Measurements from ENCODE around the gene MMP20.

The MMP20 gene

DNA sequence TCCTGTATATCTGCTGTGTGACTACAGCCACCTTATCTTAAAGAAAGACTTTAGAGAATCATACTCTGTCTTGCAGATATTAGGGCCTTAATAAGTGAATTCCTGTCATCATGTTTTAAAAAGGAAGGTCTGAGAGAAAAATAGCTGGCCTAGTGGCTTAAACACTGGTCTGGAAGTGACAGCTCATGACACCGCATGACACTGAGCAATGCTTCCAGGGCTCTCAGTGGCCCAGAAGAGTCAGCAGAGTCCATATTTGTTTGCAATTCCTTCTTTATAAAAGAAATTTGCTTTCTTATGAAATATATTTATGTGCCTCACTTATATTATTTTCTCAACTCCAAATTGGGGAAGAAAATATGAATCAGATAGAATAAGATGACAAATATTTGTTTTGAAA, 33.0 kb downstream of the MMP20 start:
- DNase-seq (ENCODE audit: low read depth, low spot score): no peak

DNA sequence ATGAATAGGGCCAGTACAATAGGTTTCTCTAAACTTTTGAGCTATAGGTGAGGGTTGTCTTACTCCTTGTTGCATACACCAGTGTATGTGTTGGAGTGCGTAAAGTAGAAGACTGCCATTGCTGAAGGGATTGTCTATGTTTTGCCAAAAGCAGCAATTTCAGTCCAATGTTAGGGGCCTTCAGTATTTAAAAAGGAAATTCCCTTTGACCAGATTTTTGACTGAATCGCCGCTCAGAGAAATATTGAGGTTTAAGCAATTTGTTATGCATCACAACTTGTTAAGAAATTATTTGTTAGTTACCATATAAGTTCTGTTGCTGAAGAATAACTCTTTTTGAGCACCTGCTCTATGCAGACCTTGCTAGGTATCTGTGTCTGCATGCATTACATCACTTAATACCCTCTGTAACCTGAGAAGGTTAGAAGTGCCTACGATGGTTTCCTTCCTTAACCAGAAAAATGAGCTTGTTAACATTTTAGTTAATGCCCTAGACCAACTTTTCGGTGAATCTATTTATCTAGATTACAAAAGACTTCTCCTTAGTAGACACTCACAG, 33.9 kb downstream of the MMP20 start:
- DNase-seq (ENCODE audit: low read depth, low spot score): no peak

DNA sequence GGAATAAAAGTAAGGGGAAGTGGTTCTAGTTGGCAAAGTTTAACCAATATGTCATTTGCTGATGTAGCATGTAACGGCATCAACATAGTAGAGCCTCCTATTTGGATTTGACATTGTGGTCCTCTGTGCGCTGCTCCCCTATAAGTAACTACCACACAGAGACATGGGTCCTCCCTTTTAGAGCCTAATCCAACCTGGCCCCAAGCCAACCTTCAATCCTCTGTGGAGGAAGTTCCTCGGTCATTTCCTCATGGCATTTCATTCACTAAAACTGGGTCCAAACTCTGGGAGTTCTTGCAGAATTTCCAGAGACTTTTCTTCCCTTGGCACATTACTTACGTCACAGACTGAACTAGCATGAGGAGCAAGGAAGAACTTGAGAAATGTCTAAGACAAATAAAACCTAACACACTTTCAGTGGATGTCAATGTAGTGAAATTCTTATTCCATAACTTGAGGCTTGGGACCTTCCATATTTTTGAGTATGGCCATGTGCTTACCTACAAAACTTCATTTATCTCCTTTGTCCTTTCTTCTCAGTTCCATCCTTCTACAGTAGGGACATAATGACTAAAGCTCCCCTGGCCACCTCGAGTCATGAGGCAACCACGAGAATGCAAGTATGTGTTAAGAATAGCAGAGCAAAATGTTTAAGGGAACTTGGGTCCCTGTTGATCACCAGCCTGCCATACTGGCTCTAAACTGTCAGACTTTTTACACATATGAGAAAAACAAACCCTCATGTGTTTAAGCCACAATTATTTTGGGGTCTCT, 34.7 kb downstream of the MMP20 start:
- DNase-seq (ENCODE audit: low read depth, low spot score): no peak

DNA sequence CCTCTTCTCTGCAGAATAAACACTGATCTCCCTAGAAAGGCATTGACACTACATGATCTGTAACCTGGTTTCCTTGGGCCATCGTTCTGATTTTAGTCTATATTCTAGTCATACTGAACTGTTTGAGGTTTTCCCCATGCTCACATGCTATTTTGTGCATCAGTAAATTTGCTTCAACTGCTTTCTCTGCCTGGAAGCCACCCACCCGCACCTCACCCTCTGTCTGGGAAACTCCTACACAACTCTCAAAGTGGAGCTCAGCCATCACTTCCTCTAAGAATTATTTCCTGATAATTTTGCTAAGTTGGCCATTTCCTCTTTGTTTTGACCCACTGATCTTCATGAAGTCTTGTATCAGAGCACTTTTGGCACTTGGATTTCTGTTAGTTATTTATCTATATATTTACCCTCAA, 36.1 kb downstream of the MMP20 start:
- no peak for DNase-seq (ENCODE audit: low read depth, low spot score)

DNA sequence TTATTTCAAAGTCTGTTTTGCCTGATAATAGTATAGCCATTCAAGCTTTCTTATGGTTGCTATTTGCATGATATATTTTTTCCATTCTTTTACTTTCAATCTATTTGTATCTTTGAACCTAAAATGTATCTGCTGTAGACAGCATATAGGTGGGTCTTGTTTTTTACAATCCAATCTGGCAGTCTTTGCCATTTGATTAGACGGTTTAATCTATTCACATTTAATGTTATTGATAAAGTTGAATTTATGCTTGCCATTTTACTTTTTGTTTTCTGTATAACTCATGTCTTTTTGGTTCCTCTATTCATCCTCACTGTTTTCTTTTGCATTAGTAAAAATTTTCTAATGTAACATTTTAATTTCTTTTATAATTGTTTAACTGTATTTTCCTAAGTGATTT, 37.4 kb downstream of the MMP20 start:
- DNase-seq (ENCODE audit: low read depth, low spot score): no peak

DNA sequence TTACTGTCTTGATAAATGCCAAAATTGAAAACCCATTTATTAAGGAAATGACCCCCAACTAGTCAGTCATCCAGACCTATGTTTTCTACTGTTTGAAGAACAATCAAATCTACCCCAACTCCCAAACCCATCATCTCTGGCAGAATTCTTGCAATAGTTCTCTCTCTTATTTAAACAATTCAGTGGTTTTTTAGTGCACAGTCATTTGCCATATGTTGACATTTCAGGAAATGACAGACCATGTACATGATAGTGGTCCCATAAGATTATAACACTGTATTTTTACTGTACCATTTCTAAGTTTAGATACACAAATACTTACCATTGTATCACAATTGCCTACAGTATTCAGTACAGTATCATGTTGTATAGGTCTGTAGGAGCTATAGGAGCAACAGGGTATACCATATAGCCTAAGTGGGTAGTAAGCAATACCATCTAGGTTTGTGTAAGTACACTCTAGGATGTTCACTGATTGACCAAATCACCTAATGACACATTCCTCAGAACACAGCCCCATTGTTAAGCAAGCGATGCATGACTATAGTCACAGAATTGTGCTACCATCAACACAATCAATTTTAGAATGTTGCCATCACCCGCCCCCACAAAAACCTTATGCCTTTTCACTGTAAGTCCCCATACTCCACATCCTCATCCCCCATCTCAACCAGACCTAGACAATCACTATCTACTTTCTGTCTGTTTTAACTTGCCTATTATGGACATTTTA, 41.8 kb downstream of the MMP20 start:
- no peak for DNase-seq (ENCODE audit: low read depth, low spot score)

DNA sequence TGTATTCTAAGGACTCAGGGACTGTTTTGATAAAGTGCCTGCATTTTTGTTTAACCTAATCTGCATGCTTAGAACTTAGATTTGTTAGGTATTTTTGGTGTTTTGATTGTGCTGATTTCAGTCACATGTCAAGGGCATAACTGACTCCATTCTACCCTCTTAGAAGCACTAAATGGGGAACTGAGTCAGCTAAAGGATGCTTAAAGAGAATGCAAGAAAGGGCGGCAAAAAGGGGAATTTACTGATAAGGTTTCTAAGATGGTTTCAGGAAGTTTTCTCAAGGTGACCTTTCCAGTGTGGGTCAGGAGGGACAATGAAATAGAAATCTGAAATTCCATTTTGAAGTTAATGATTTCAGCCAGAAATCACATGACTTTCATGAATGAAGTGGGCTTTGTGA, 43.0 kb downstream of the MMP20 start:
- DNase-seq (ENCODE audit: low read depth, low spot score): no peak

DNA sequence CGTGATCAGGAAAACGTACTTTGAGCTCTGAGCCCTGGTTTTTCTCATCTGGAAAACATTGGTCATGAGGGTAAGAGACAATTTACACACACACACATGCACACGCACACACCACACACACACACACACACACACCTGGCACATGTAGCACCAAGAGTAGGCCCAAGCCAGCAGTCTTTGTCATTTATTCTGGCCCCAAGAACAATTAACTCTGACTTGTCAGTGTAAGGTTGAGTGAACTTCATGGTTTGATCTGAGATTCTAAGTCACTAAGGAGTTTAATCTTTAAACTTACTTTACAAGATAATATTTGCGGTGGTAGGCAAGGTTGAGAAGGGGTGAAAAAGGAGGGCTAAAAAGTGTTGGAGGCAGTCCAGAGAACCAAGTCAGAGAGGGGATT, 44.1 kb downstream of the MMP20 start:
- DNase-seq (ENCODE audit: low read depth, low spot score): no peak

DNA sequence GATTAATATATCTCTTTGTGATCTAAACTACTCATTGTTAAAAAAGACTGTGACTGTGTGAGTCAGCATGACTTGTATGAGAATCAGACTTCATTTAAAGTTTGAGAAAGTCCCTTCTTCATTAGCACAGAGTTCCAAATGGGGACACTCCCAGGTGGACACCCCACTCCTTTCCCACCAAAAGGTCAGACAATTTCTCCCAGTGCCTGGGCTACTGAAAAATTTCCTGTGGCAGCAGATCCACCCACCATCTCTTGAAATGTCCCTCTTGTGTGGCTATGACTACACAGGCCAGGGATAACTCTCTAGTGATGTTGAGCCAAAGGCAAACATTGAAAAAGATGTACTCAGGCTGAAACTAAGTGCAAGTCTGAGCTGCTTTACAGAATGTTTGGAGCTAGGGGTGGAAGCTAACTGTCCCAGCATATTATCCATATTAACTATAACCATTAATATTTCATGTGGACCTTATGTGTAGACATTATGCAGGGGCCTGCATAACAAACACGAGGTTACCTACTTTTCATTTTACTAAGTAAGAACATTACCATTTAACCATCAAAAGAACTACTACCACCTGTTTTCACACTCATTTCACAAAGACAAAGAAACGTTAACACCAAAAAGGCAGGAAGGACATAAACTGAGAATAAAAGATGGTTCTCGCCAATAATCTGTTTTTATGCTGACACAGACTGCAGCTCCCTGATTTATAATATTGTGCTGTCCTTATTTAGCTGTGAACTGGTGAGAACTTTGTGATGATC, 44.8 kb downstream of the MMP20 start:
- no peak for DNase-seq (ENCODE audit: low read depth, low spot score)

DNA sequence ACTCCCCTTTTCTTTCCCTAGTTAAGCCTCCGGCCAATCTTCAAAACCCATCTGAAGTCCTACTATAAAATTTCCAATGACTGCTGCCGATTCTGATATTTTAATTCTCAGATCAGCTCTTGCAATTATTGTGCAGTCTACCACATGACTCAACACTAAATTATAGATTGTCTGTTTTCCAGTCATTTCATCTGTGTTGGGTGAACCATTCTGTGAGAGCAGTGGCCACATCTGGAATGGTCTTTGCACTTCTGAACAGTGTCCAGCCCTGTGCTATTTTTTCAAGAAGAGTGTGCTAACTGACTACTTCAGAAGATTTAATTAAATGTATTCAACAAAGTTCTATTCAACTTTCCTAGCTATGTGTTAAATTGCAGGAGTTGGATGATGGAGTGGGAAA, 47.4 kb downstream of the MMP20 start:
- DNase-seq (ENCODE audit: low read depth, low spot score): no peak

DNA sequence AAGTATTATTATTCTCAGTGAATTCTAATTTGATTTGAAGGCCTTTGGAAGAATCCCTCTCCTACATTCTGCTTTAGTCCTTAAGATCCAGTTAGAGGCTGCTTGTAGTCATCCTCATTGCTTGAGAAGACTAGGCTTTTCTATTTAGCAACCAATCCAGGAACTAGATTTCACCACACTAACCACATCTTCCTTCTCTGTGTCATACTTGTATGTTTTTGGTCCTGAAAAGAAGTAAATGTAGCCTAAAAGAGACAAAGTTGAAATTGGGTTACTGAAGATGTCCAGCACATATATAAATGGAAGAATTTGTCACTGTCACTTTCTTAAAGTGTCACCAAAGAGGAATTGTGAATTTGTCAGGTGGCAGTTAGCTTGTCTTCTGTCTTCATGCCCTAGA, 48.0 kb downstream of the MMP20 start:
- no peak for DNase-seq (ENCODE audit: low read depth, low spot score)

DNA sequence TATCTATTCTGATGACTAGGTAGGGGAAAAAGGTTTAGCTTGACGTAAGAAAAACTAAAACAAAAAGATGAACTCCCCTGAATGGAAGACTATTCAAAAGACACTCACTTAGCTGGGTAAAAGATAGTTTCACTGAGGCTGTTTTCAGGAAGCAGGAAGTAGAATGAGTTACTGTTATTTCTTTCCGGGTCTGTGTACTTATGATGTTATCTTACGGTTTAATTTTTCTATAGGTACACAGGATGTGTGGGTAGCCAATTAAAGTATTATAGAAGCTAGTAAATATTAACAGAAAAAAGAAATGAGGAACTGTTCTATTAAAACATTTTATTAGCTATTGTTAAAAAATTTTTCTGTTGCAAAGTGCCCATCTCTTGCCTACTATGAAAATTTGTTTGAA, 48.8 kb downstream of the MMP20 start:
- DNase-seq (ENCODE audit: low read depth, low spot score): no peak

DNA sequence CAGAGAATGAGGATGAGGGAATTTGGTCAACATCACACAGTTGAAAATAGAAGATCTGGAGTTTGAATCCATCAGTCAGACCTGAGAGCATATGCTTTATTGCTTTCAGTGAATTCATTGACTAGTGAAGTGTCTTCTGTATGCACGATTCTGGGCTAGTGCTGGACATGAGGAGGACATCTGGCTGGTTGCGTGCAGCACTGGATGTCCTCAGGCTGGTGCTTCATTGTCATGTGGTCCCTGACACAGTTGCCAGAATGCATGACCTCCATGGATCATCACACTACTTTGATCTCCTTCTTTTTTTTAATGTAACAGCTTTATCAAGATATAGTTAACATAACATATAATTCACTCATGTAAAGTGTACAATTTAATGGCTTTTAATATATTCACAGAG, 50.1 kb downstream of the MMP20 start:
- DNase-seq (ENCODE audit: low read depth, low spot score): no peak

DNA sequence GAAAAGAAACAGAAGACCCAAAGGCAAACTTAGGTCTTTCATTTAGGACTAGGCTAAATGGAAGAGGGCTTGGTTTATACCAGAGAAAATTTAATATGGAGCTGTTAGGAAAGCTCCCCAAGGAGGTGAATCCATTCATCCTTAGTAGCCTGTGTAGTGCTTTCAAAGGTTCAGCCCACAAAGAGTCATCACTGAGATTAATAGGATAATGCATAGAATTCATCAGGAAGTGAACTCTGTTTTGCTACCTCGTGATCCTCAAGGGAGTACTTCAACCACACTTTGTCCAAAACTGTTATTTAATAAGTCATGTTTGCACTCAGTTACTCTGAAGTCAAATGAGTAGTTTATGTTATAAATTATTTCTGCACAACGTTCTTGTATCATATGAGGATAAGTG, 51.3 kb downstream of the MMP20 start:
- no peak for DNase-seq (ENCODE audit: low read depth, low spot score)

DNA sequence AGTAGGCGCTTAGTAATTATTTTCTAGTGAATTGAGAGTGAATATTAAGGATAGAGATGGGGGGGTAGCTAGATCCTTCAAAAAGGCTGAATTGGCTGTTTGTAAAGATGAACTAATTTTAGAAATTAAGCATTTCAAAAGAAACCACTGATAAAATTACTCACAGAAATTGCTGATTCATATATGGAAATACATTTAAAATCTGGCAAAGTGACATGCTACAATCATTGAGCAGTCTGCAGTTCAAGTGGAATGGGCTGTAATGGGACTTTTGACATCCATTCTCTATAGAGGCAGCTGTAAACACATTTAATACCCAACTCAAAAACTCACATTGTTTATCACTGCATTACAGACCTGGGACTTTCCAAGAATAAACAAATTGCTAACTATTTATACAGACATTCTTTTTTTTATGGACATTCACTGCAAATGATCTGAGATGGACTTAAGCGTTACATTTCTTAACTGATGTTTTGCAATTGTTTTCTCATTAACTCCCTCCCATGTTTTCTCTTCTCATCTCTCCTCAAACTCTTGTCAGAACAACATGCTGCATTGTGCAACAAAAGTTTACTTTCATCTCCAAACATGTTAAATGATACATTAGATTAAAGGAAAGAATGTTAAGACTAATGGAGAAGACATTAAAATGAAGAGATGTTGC, 52.4 kb downstream of the MMP20 start:
- DNase-seq (ENCODE audit: low read depth, low spot score): no peak

DNA sequence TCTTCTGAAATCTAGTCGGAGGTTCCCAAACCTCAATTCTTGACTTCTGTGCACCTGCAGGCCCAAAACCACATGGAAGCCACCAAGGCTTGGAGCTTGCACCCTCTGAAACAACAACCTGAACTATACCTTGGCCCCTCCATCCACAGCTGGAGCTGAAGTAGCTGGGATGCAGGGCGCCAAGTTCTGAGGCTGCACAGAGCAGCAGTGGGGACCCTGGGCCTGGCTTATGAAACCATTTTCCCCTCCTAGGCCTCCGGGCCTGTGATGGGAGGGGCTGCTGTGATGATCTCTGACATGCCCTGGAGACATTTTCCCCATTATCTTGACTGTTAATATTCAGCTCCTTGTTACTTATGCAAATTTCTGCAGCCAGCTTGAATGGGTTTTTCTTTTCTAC, 56.3 kb downstream of the MMP20 start:
- no peak for DNase-seq (ENCODE audit: low read depth, low spot score)

DNA sequence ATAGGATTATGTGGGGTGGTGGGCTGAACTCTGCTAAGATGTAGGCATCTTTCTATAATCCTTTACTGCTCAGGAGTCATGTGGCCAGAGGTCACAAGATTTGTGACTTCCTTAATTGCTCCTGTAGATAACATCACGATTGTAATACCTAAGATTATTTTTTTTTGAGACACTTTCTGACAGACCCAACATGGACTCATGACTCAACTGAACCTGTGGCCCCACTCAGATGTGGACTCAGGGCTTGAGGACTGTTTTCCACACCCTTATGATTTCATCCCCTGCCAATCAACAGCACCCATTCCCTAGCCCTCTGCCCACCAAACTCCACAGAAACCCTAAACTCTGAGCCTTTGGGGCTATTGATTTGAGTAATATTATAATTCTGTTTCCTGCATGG, 59.0 kb downstream of the MMP20 start:
- DNase-seq (ENCODE audit: low read depth, low spot score): no peak

DNA sequence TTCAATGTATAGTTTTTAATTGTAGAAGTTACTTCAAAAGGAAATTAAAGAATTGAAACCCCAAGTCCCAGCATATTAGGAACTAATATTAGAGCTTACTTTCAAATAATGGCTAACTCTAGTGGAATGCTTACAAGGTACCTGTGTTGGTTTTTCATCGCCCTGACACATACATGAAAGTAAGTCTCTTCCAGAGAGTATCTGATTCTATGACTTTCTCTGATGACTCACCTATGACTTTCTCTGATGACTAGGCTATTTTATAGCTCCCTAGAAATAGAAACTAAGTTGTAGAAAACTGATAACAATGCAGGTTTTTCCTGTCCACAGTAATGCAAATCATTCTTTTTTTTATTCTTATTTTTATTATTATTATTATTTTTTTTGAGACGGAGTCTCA, 61.0 kb downstream of the MMP20 start:
- DNase-seq (ENCODE audit: low read depth, low spot score): no peak

DNA sequence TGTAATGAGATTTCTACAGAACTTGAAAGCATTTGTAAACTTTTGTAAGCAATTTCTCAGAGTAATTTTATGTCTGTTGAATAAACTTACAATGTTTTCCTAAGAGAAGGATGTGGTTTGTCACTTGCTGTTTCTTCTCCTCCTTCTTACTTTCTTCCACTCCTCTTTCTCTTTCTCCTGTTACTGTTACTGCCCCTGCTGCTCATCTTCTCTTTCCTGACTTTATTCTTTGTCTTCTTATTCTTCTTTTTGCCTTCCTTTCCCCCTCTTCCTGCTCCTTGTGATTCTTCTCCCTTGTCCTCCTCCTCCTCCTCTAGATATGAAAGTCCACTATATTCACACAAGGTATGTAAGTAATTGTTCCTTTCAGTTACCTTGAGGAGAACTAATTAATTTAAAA, 63.5 kb downstream of the MMP20 start:
- no peak for DNase-seq (ENCODE audit: low read depth, low spot score)

DNA sequence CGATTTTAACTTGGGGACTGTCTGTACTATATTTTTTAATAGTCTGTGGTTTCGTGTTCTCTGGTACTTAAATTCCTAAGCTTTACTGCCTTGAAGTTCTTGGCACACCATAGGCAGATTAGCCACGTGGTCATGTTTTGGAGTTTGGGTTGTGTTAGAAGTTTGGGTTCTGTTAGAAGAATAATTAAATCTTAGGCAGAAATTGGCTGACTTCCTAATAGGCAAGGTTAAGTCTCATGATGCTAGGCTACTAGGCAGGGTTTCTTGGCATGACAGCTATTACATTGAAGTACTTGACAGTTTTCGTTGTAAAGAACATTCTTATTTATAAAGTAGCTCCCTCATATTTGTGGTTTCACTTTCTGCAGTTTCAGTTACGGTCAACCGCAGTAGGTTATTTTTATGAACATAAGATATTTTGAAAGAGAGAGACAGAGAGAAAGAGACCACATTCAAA, 64.5 kb downstream of the MMP20 start:
- no peak for DNase-seq (ENCODE audit: low read depth, low spot score)

DNA sequence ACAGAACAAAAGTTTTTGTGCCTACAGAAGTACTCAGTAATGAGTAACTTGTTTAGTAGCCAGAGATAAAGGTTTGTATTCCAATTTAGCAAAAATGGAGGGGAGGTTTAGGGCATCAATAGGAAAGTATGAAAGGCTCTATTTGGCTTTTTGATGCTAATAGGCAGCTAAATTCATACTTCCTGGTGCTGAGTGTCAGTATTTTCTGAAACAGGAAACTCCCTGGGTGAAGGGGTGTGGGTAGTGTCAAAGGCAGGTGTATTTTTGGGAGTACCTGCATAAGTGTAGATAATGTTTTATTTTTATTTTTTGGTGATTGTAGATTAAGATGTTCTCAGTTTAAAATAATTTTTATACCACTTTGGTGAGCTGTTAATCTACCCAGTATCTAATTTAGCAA, 65.3 kb downstream of the MMP20 start:
- no peak for DNase-seq (ENCODE audit: low read depth, low spot score)

DNA sequence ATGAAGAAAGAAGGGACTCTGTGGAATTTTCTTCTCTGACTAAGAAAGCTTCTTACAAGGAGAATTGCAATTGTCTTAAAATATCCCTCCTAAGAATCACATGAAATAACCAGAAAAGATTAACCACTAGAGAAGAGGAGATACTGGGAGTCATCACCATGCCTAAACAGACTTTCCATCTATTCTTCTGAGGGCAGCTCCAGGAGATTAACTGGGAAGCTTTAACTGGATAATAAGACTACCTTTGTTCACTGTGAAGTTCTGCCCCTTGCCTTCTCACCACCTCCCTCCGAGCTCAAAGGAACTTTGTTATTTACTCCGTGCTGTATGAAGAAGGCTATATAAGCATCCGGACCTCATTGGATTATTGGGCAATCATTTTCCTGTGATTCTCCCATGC, 70.0 kb downstream of the MMP20 start:
- no peak for DNase-seq (ENCODE audit: low read depth, low spot score)
